Liver (tissue), 9 donors: ENCODE measurements around the gene TOMM5. TPM values are rescaled to one million over a fixed set of nuclear protein-coding genes. Genes with fewer than 3 reads are reported as not detected.

ENCODE experiments used
- DNase-seq: peaks from one replicate; pipeline ENCODE4 v3.0.0-alpha.2; 2017; ENCODE audit warnings: low spot score
- H3K27ac ChIP-seq, 2 donors: one replicate each; pipeline ENCODE4 v1.7.0; 2013; ENCODE audit warnings: inconsistent platforms in 2 of 2, low read length in 2 of 2, control low read depth in 1 of 2, low read depth in 1 of 2, mild to moderate bottlenecking in 1 of 2
- H3K27me3 ChIP-seq, 4 donors: one replicate each; pipeline versions ENCODE4 v1.6.1 to v1.7.0; 2013; ENCODE audit warnings: low read length in 3 of 4, inconsistent platforms in 1 of 4, mild to moderate bottlenecking in 1 of 4, moderate library complexity in 1 of 4; ENCODE audit not compliant: control insufficient read depth in 4 of 4, insufficient read depth in 4 of 4
- H3K36me3 ChIP-seq, 4 donors: one replicate each; pipeline versions ENCODE4 v1.6.1 to v1.7.0; 2013; ENCODE audit warnings: low read length in 3 of 4, mild to moderate bottlenecking in 3 of 4, low read depth in 1 of 4, moderate library complexity in 1 of 4; ENCODE audit not compliant: control insufficient read depth in 4 of 4, insufficient read depth in 3 of 4
- H3K4me1 ChIP-seq, 4 donors: one replicate each; pipeline versions ENCODE4 v1.6.1 to v1.7.0; 2013; ENCODE audit warnings: low read length in 3 of 4, mild to moderate bottlenecking in 3 of 4, moderate library complexity in 1 of 4; ENCODE audit not compliant: control insufficient read depth in 4 of 4, insufficient read depth in 4 of 4
- H3K4me3 ChIP-seq, 3 donors: one replicate each; pipeline versions ENCODE4 v1.6.1 to v1.7.0; 2013; ENCODE audit warnings: low read length in 3 of 3, control low read depth in 1 of 3, low read depth in 1 of 3, mild to moderate bottlenecking in 1 of 3
- H3K9ac ChIP-seq, 2 donors: one replicate each; pipeline ENCODE4 v1.7.0; 2013; ENCODE audit warnings: low read length in 2 of 2, mild to moderate bottlenecking in 2 of 2, moderate library complexity in 2 of 2, control low read depth in 1 of 2, low read depth in 1 of 2
- H3K9me3 ChIP-seq, 4 donors: one replicate each; pipeline versions ENCODE4 v1.6.1 to v1.7.0; 2013; ENCODE audit warnings: low read length in 3 of 4; ENCODE audit not compliant: control insufficient read depth in 4 of 4
- ATF3 ChIP-seq: IDR thresholded peaks from 2 replicates; pipeline ENCODE4 v1.6.1; 2016; ENCODE audit warnings: antibody characterized with exemption
- CTCF ChIP-seq: fragments of 150-350 bp; IDR thresholded peaks from 2 replicates; pipeline ENCODE4 v1.5.1; 2017; ENCODE audit warnings: improper control_type of control experiment, low read depth, low read length; ENCODE audit not compliant: missing input control
- FOXA2 ChIP-seq: IDR thresholded peaks from 2 replicates; pipeline ENCODE4 v1.6.1; 2016; ENCODE audit warnings: antibody characterized with exemption
- GABPA ChIP-seq, 2 donors: IDR thresholded peaks in 1 of 2; conservative IDR thresholded peaks in 1 of 2; 2 replicates each; pipeline ENCODE4 v1.6.1; 2016; ENCODE audit warnings: antibody characterized with exemption in 2 of 2, mild to moderate bottlenecking in 1 of 2, moderate library complexity in 1 of 2
- HNF4A ChIP-seq, 2 donors: conservative IDR thresholded peaks; 2 replicates each; pipeline ENCODE4 v1.6.1; 2016; ENCODE audit warnings: antibody characterized with exemption in 2 of 2, mild to moderate bottlenecking in 2 of 2
- HNF4G ChIP-seq: IDR thresholded peaks from 2 replicates; pipeline ENCODE4 v1.6.1; 2016; ENCODE audit warnings: antibody characterized with exemption
- JUND ChIP-seq, 2 donors: IDR thresholded peaks; 2 replicates each; pipeline ENCODE4 v1.6.1; 2016; ENCODE audit warnings: antibody characterized with exemption in 2 of 2
- MAX ChIP-seq: IDR thresholded peaks from 2 replicates; pipeline ENCODE4 v1.6.1; 2016; ENCODE audit warnings: antibody characterized with exemption
- NR2F2 ChIP-seq: IDR thresholded peaks from 2 replicates; pipeline ENCODE4 v1.6.1; 2016; ENCODE audit warnings: antibody characterized with exemption
- RAD21 ChIP-seq, 2 donors: IDR thresholded peaks; 2 replicates each; pipeline ENCODE4 v1.6.1; 2016; ENCODE audit warnings: antibody characterized with exemption in 2 of 2, mild to moderate bottlenecking in 2 of 2
- RXRA ChIP-seq, 2 donors: IDR thresholded peaks; 2 replicates each; pipeline ENCODE4 v1.6.1; 2017 to 2018; ENCODE audit warnings: antibody characterized with exemption in 2 of 2, mild to moderate bottlenecking in 1 of 2
- TAF1 ChIP-seq: conservative IDR thresholded peaks from 2 replicates; pipeline ENCODE4 v1.6.1; 2016; ENCODE audit warnings: antibody characterized with exemption, mild to moderate bottlenecking
- YY1 ChIP-seq: IDR thresholded peaks from 2 replicates; pipeline ENCODE4 v1.6.1; 2016; ENCODE audit warnings: antibody characterized with exemption, mild to moderate bottlenecking
- ZBTB33 ChIP-seq: IDR thresholded peaks from 2 replicates; pipeline ENCODE4 v1.6.1; 2016; ENCODE audit warnings: antibody characterized with exemption
- WGBS: extraction: QIAGEN DNeasy Blood & Tissue Kit; methylation state at CpG from one replicate; pipeline ENCODE4 v1.1.7; 2013; 5-methylcytosine and 5-hydroxymethylcytosine counted together
- polyA plus RNA-seq, 2 donors: library from polyadenylated mRNA; stranded (reverse) in 1 of 2; unstranded in 1 of 2; fragments of 200-250 nt in 1 of 2; fragments of >200 nt in 1 of 2; fragmentation: Nextera tagmentation in 1 of 2; extraction: Ambion mirVana in 1 of 2; gene quantifications; one replicate each; pipeline versions ENCODE4 v1.2.1 to v1.2.3, GENCODE V29; 2013 to 2015
- total RNA-seq, 2 donors: library from RNA; depleted of rRNA; stranded (reverse); fragments of >200 nt; gene quantifications; one replicate each; pipeline ENCODE4 v1.2.3, GENCODE V29; 2014
- donor health status: healthy.
- donor health status: healthy.
- donor health status: healthy.
- donor health status: healthy.
- donor health status: healthy.

The TOMM5 gene
- total and polyA plus RNA-seq, 4 donors, result 43.0 to 107 (median 71.9) TPM

- Histone ChIP-seq H3K36me3 (no peaks in the 10 kb centered on the region), H3K27ac (no peak overlapping the region), H3K4me1 (no peaks in the 10 kb centered on the region), H3K9me3 (no peaks in the 10 kb centered on the region), H3K9ac (no peak overlapping the region), H3K4me3 (no peak overlapping the region), H3K27me3 (no peaks in the 10 kb centered on the region)
- TF ChIP-seq ZBTB33 (no peak), MAX (no peak), RAD21 (IDR thresholded peaks at IDR 0.05) (no peak), HNF4G (no peak), NR2F2 (no peak)
- WGBS, result 91% methylated on average over 3 of the region's 3 CpGs
- DNase-seq, result no peak
These were observed 40.9 kb downstream of the TOMM5 start for GRCh38 chr9:37551468-37551867.

- Histone ChIP-seq H3K4me1 (no peaks in the 10 kb centered on the region), H3K36me3 (no peaks in the 10 kb centered on the region), H3K27me3 (no peaks in the 10 kb centered on the region), H3K9me3 (no peaks in the 10 kb centered on the region), H3K4me3 (no peak overlapping the region), H3K9ac (no peak overlapping the region), H3K27ac (no peak overlapping the region)
- DNase-seq, result no peak
- WGBS, result 85% methylated on average over 1 of the region's 1 CpG
- TF ChIP-seq ZBTB33 (no peak), TAF1 (no peak), CTCF (no peak), YY1 (no peak), NR2F2 (no peak), FOXA2 (no peak), ATF3 (no peak), RXRA (IDR thresholded peaks at IDR 0.05) (no peak), HNF4A (conservative IDR thresholded peaks at IDR 0.05) (no peak), GABPA (IDR thresholded peaks at IDR 0.05 in 1 of 2, conservative IDR thresholded peaks at IDR 0.05 in 1 of 2) (no peak), JUND (IDR thresholded peaks at IDR 0.05) (no peak)
These were observed 41.6 kb downstream of the TOMM5 start for GRCh38 chr9:37550781-37551180.
